ENCODE results near the gene LRRC23. TPM values are rescaled to one million over a fixed set of nuclear protein-coding genes. Genes with fewer than 3 reads are reported as not detected.

The LRRC23 gene
- total and polyA plus RNA-seq, 9 of the 15 experiments (the other 6 are each of a cell fraction or from before 2014, with no cell fraction given): 2.2 to 7.0 (median 3.0) TPM

- no peak; the same call in 1 of the 2 replicates for TF ChIP-seq RERE (CRISPR knock-in tag; IDR thresholded peaks at IDR 0.05; ENCODE audit: borderline replicate concordance)
- TF ChIP-seq, protein P1, sequence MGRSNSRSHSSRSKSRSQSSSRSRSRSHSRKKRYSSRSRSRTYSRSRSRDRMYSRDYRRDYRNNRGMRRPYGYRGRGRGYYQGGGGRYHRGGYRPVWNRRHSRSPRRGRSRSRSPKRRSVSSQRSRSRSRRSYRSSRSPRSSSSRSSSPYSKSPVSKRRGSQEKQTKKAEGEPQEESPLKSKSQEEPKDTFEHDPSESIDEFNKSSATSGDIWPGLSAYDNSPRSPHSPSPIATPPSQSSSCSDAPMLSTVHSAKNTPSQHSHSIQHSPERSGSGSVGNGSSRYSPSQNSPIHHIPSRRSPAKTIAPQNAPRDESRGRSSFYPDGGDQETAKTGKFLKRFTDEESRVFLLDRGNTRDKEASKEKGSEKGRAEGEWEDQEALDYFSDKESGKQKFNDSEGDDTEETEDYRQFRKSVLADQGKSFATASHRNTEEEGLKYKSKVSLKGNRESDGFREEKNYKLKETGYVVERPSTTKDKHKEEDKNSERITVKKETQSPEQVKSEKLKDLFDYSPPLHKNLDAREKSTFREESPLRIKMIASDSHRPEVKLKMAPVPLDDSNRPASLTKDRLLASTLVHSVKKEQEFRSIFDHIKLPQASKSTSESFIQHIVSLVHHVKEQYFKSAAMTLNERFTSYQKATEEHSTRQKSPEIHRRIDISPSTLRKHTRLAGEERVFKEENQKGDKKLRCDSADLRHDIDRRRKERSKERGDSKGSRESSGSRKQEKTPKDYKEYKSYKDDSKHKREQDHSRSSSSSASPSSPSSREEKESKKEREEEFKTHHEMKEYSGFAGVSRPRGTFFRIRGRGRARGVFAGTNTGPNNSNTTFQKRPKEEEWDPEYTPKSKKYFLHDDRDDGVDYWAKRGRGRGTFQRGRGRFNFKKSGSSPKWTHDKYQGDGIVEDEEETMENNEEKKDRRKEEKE (IDR thresholded peaks at IDR 0.05; ENCODE audit: borderline replicate concordance in 1 of 2, control insufficient read depth in 1 of 2, low read depth in 2 of 2, low read length in 1 of 2): peak in 1 of 2 experiments; percentile 99; a peak in 3 of 4 replicates
- TF ChIP-seq, protein P2, sequence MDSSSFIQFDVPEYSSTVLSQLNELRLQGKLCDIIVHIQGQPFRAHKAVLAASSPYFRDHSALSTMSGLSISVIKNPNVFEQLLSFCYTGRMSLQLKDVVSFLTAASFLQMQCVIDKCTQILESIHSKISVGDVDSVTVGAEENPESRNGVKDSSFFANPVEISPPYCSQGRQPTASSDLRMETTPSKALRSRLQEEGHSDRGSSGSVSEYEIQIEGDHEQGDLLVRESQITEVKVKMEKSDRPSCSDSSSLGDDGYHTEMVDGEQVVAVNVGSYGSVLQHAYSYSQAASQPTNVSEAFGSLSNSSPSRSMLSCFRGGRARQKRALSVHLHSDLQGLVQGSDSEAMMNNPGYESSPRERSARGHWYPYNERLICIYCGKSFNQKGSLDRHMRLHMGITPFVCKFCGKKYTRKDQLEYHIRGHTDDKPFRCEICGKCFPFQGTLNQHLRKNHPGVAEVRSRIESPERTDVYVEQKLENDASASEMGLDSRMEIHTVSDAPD (CRISPR knock-in tag; IDR thresholded peaks at IDR 0.05): peak; percentile 34; the same call in 1 of the 2 replicates
- TF ChIP-seq SRSF9 (IDR thresholded peaks at IDR 0.05; ENCODE audit: borderline replicate concordance, low read depth, low read length): no peak
- TF ChIP-seq SP2 (IDR thresholded peaks at IDR 0.05; ENCODE audit: extremely low read depth, low read depth, low read length, poor library complexity, severe bottlenecking): no peak
- TF ChIP-seq RBM15 (IDR thresholded peaks at IDR 0.05; ENCODE audit: insufficient read depth, low read length): 0 out of 2 replicates have a peak, but pooled peaks have one; percentile 7
- no peak for TF ChIP-seq CHD4 (IDR thresholded peaks at IDR 0.05; ENCODE audit: insufficient read depth, insufficient replicate concordance, low read depth, low read length, poor library complexity, severe bottlenecking)
- TF ChIP-seq, protein P3, sequence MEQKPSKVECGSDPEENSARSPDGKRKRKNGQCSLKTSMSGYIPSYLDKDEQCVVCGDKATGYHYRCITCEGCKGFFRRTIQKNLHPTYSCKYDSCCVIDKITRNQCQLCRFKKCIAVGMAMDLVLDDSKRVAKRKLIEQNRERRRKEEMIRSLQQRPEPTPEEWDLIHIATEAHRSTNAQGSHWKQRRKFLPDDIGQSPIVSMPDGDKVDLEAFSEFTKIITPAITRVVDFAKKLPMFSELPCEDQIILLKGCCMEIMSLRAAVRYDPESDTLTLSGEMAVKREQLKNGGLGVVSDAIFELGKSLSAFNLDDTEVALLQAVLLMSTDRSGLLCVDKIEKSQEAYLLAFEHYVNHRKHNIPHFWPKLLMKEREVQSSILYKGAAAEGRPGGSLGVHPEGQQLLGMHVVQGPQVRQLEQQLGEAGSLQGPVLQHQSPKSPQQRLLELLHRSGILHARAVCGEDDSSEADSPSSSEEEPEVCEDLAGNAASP (IDR thresholded peaks at IDR 0.05): no peak
- TF ChIP-seq RBM39 (optimal IDR thresholded peaks at IDR 0.05; ENCODE audit: low read depth, low read length): peak; percentile 88
These were observed 39.2 kb downstream of the LRRC23 start, which contains the start of the genes C12orf57 and RNU7-1 (continued) for GRCh38 chr12:6943722-6944380.
